ENCODE measurements around the gene FILIP1.

GRCh38 chr6:75499640-75500039 lies 6.0 kb upstream of the FILIP1 start:
- TF ChIP-seq CTCF (conservative IDR thresholded peaks at IDR 0.05; ENCODE audit: low read length) = no peak
- TF ChIP-seq EZH2phosphoT487 (IDR thresholded peaks at IDR 0.05; ENCODE audit: borderline replicate concordance, low read depth, low read length) = no peak

Measured in OCI-LY7 (cell line).